Smooth muscle cell of the brain vasculature (primary cell): Measurements from ENCODE around the gene CD200R1.
"Not testable (repeated sequence)": the region's sequence is repeated elsewhere in the genome, so short reads cannot be mapped to it uniquely, and the experiment has no call there.

Experiments
- DNase-seq: peaks from one replicate; pipeline ENCODE4 v3.0.0-alpha.2; 2012; ENCODE audit warnings: low read depth, low spot score

CD200R1 gene

GRCh38 chr3:112974178-112974517 is 755 bp downstream of the CD200R1 start:
- DNase-seq, result no peak

- DNase-seq, result no peak
These were observed 1.4 kb downstream of the CD200R1 start for GRCh38 chr3:112973325-112974177.

- DNase-seq, result no peak
These were observed 2.7 kb downstream of the CD200R1 start for GRCh38 chr3:112972158-112972557.

GRCh38 chr3:112967828-112968227 is 7.1 kb downstream of the CD200R1 start:
- DNase-seq, result no peak

GRCh38 chr3:112967425-112967824 is 7.5 kb downstream of the CD200R1 start:
- no peak for DNase-seq

GRCh38 chr3:112966633-112967032 is 8.3 kb downstream of the CD200R1 start:
- DNase-seq, result no peak

GRCh38 chr3:112965656-112966055 is 9.2 kb downstream of the CD200R1 start:
- no peak for DNase-seq

- DNase-seq, result no peak
These were observed 11.2 kb downstream of the CD200R1 start for GRCh38 chr3:112963683-112964082.

- DNase-seq, result no peak
These were observed 15.9 kb downstream of the CD200R1 start for GRCh38 chr3:112958811-112959560.

- no peak for DNase-seq
These were observed 18.6 kb downstream of the CD200R1 start for GRCh38 chr3:112956351-112956750.

- no peak for DNase-seq
These were observed 26.5 kb downstream of the CD200R1 start for GRCh38 chr3:112948346-112948838.

- DNase-seq, result no peak
These were observed 43.0 kb downstream of the CD200R1 start for GRCh38 chr3:112931736-112932521.

GRCh38 chr3:112930771-112931170 is 44.1 kb downstream of the CD200R1 start:
- no peak for DNase-seq

- no peak for DNase-seq
These were observed 48.9 kb downstream of the CD200R1 start for GRCh38 chr3:112925969-112926368.

GRCh38 chr3:112925560-112925959 is 49.3 kb downstream of the CD200R1 start:
- DNase-seq, result no peak

GRCh38 chr3:112919541-112919940 is 55.4 kb downstream of the CD200R1 start:
- not testable (repeated sequence) for DNase-seq

- no peak for DNase-seq
These were observed 66.7 kb downstream of the CD200R1 start for GRCh38 chr3:112908252-112908651.

GRCh38 chr3:112904786-112905185 is 70.1 kb downstream of the CD200R1 start:
- DNase-seq, result no peak

- DNase-seq, result no peak
These were observed 74.8 kb downstream of the CD200R1 start for GRCh38 chr3:112900113-112900512.

GRCh38 chr3:112897791-112898190 is 77.1 kb downstream of the CD200R1 start:
- no peak for DNase-seq

- no peak for DNase-seq
These were observed 80.6 kb downstream of the CD200R1 start for GRCh38 chr3:112894258-112894657.

- no peak for DNase-seq
These were observed 85.5 kb downstream of the CD200R1 start for GRCh38 chr3:112889357-112889756.
